Neural cell (in vitro differentiated cells): ENCODE data around the gene ETV3.

Source experiments
- CTCF ChIP-seq: fragments of 450-650 bp; IDR thresholded peaks from 2 replicates; pipeline ENCODE4 v1.5.1; 2014; ENCODE audit warnings: antibody characterized with exemption, mild to moderate bottlenecking, moderate library complexity; ENCODE audit not compliant: poor library complexity, severe bottlenecking
- EP300 ChIP-seq: fragments of 450-650 bp; conservative IDR thresholded peaks from 2 replicates; pipeline ENCODE4 v1.6.1; 2014; ENCODE audit warnings: antibody characterized with exemption, mild to moderate bottlenecking, moderate library complexity; ENCODE audit not compliant: poor library complexity, severe bottlenecking
- EZH2 ChIP-seq: fragments of 200-600, 300-800 bp; shearing (Covaris generic), sonication (generic); IDR thresholded peaks from 2 replicates; pipeline ENCODE4 v1.6.1; 2014; ENCODE audit warnings: antibody characterized with exemption, low read length, borderline replicate concordance, mild to moderate bottlenecking; ENCODE audit not compliant: insufficient read depth, poor library complexity, severe bottlenecking
- MXI1 ChIP-seq: fragments of 450-650 bp; conservative IDR thresholded peaks from 2 replicates; pipeline ENCODE4 v1.6.1; 2014; ENCODE audit warnings: antibody characterized with exemption, mild to moderate bottlenecking; ENCODE audit not compliant: poor library complexity, severe bottlenecking
- POLR2AphosphoS5 ChIP-seq: IDR thresholded peaks from 2 replicates; pipeline ENCODE4 v1.6.1; 2012
- RAD21 ChIP-seq: fragments of 450-650 bp; conservative IDR thresholded peaks from 2 replicates; pipeline ENCODE4 v1.6.1; 2014; ENCODE audit warnings: antibody characterized with exemption, mild to moderate bottlenecking, moderate library complexity
- SMC3 ChIP-seq: fragments of 450-650 bp; conservative IDR thresholded peaks from 2 replicates; pipeline ENCODE4 v1.6.1; 2014; ENCODE audit warnings: antibody characterized with exemption, mild to moderate bottlenecking, moderate library complexity; ENCODE audit not compliant: poor library complexity
- TAF1 ChIP-seq: IDR thresholded peaks from 2 replicates; pipeline ENCODE4 v1.6.1; 2012; ENCODE audit warnings: low read depth
- TF ChIP-seq, protein P1 (sequence below): IDR thresholded peaks from 2 replicates; pipeline ENCODE4 v1.6.1; 2012; ENCODE audit warnings: borderline replicate concordance

- no peak for TF ChIP-seq CTCF
- no peak for TF ChIP-seq SMC3
- no peak for TF ChIP-seq EZH2
- TF ChIP-seq, protein P1, sequence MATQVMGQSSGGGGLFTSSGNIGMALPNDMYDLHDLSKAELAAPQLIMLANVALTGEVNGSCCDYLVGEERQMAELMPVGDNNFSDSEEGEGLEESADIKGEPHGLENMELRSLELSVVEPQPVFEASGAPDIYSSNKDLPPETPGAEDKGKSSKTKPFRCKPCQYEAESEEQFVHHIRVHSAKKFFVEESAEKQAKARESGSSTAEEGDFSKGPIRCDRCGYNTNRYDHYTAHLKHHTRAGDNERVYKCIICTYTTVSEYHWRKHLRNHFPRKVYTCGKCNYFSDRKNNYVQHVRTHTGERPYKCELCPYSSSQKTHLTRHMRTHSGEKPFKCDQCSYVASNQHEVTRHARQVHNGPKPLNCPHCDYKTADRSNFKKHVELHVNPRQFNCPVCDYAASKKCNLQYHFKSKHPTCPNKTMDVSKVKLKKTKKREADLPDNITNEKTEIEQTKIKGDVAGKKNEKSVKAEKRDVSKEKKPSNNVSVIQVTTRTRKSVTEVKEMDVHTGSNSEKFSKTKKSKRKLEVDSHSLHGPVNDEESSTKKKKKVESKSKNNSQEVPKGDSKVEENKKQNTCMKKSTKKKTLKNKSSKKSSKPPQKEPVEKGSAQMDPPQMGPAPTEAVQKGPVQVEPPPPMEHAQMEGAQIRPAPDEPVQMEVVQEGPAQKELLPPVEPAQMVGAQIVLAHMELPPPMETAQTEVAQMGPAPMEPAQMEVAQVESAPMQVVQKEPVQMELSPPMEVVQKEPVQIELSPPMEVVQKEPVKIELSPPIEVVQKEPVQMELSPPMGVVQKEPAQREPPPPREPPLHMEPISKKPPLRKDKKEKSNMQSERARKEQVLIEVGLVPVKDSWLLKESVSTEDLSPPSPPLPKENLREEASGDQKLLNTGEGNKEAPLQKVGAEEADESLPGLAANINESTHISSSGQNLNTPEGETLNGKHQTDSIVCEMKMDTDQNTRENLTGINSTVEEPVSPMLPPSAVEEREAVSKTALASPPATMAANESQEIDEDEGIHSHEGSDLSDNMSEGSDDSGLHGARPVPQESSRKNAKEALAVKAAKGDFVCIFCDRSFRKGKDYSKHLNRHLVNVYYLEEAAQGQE, result no peak
- no peak for TF ChIP-seq TAF1
- TF ChIP-seq POLR2AphosphoS5, result no peak
- no peak for TF ChIP-seq EP300
- TF ChIP-seq RAD21, result no peak
- no peak for TF ChIP-seq MXI1
Measured at GRCh38 chr1:157134442-157134841, 3.8 kb downstream of the ETV3 start.
